ACC112 (cell line): ENCODE measurements around the gene PGC.
A peak's percentile ranks its signal among the peaks of the same experiment; 100 is the strongest.

Experiments used
- H2AFZ ChIP-seq: fragments of 200-600 bp; sonication (generic); one replicate; pipeline ENCODE4 v1.6.0; 2017; ENCODE audit warnings: antibody characterized with exemption, low read length; ENCODE audit not compliant: unreplicated experiment
- H3K27ac ChIP-seq: fragments of 200-600 bp; sonication (generic); 2 replicates; pipeline ENCODE4 v1.5.1; 2014; ENCODE audit warnings: low read depth, mild to moderate bottlenecking, antibody characterized with exemption, low read length, moderate library complexity
- H3K27me3 ChIP-seq: fragments of 200-600 bp; sonication (generic); 2 replicates; pipeline ENCODE4 v1.6.1; 2014; ENCODE audit warnings: mild to moderate bottlenecking, antibody characterized with exemption, low read length, moderate library complexity, mixed read lengths; ENCODE audit not compliant: insufficient read depth
- H3K36me3 ChIP-seq: fragments of 200-600 bp; sonication (generic); 2 replicates; pipeline ENCODE4 v1.6.1; 2016; ENCODE audit warnings: mild to moderate bottlenecking, antibody characterized with exemption, low read length, moderate library complexity, mixed read lengths; ENCODE audit not compliant: insufficient read depth
- H3K4me1 ChIP-seq: fragments of 200-600 bp; sonication (generic); one replicate; pipeline ENCODE4 v1.6.1; 2016; ENCODE audit warnings: low read length, mixed read lengths; ENCODE audit not compliant: insufficient read depth, unreplicated experiment, control insufficient read depth
- H3K4me3 ChIP-seq: fragments of 200-600 bp; sonication (generic); 2 replicates; pipeline ENCODE4 v1.5.1; 2014; ENCODE audit warnings: mild to moderate bottlenecking, low read depth, low read length
- H3K79me2 ChIP-seq: fragments of 200-600 bp; sonication (generic); one replicate; pipeline ENCODE4 v1.6.0; 2016; ENCODE audit warnings: low read length; ENCODE audit not compliant: control insufficient read depth, unreplicated experiment, insufficient read depth

The PGC gene

GRCh38 chr6:41734666-41735426, 12.4 kb downstream of the PGC start:
- Histone ChIP-seq H2AFZ (peak overlapping the region; percentile 98), H3K79me2 (no peaks in the 10 kb centered on the region), H3K4me1 (peaks cover 27% of the 10 kb centered on the region), H3K27me3 (no peaks in the 10 kb centered on the region), H3K36me3 (no peaks in the 10 kb centered on the region), H3K27ac (no peak overlapping the region), H3K4me3 (peak overlapping the region; percentile 77)

- Histone ChIP-seq H3K4me1 (peaks cover 27% of the 10 kb centered on the region), H2AFZ (peak overlapping the region; percentile 20), H3K27ac (0 out of 2 replicates have a peak overlapping the region, but pooled peaks have one; percentile 4), H3K36me3 (no peaks in the 10 kb centered on the region), H3K79me2 (no peaks in the 10 kb centered on the region), H3K4me3 (peak overlapping the region; percentile 77), H3K27me3 (no peaks in the 10 kb centered on the region)
These were observed 13.2 kb downstream of the PGC start for GRCh38 chr6:41733707-41734665.

GRCh38 chr6:41733360-41733706, 13.9 kb downstream of the PGC start:
- Histone ChIP-seq H3K4me3 (peak overlapping the region; percentile 77), H3K27ac (no peak overlapping the region), H3K36me3 (no peaks in the 10 kb centered on the region), H2AFZ (peak overlapping the region; percentile 20), H3K79me2 (no peaks in the 10 kb centered on the region), H3K4me1 (peaks cover 27% of the 10 kb centered on the region), H3K27me3 (no peaks in the 10 kb centered on the region)

GRCh38 chr6:41732591-41733359, 14.4 kb downstream of the PGC start:
- Histone ChIP-seq H3K4me1 (peaks cover 27% of the 10 kb centered on the region), H3K27me3 (no peaks in the 10 kb centered on the region), H2AFZ (no peak overlapping the region), H3K79me2 (no peaks in the 10 kb centered on the region), H3K4me3 (peak overlapping the region; percentile 77), H3K27ac (no peak overlapping the region), H3K36me3 (no peaks in the 10 kb centered on the region)

GRCh38 chr6:41732149-41732548, 15.0 kb downstream of the PGC start:
- Histone ChIP-seq H3K27ac (no peak overlapping the region), H3K4me3 (no peak overlapping the region), H3K4me1 (peaks cover 27% of the 10 kb centered on the region), H2AFZ (no peak overlapping the region), H3K36me3 (no peaks in the 10 kb centered on the region), H3K79me2 (no peaks in the 10 kb centered on the region), H3K27me3 (no peaks in the 10 kb centered on the region)

- no peaks in the 10 kb centered on the region for H3K79me2 ChIP-seq
- H3K4me1 ChIP-seq: peaks cover 27% of the 10 kb centered on the region
- no peak overlapping the region for H3K4me3 ChIP-seq
- H3K36me3 ChIP-seq: no peaks in the 10 kb centered on the region
- H2AFZ ChIP-seq: no peak overlapping the region
- H3K27me3 ChIP-seq: no peaks in the 10 kb centered on the region
- no peak overlapping the region for H3K27ac ChIP-seq
These were observed 15.6 kb downstream of the PGC start for GRCh38 chr6:41731561-41732086.

GRCh38 chr6:41730531-41731436, 16.4 kb downstream of the PGC start:
- H2AFZ ChIP-seq: no peak overlapping the region
- no peaks in the 10 kb centered on the region for H3K36me3 ChIP-seq
- H3K79me2 ChIP-seq: no peaks in the 10 kb centered on the region
- H3K4me3 ChIP-seq: peak overlapping the region; percentile 15; the same call in 1 of the 2 replicates
- peaks cover 27% of the 10 kb centered on the region for H3K4me1 ChIP-seq
- H3K27ac ChIP-seq: no peak overlapping the region
- H3K27me3 ChIP-seq: no peaks in the 10 kb centered on the region

GRCh38 chr6:41729624-41730023, 17.6 kb downstream of the PGC start:
- peaks cover 27% of the 10 kb centered on the region for H3K4me1 ChIP-seq
- H3K27me3 ChIP-seq: no peaks in the 10 kb centered on the region
- no peak overlapping the region for H2AFZ ChIP-seq
- no peak overlapping the region for H3K4me3 ChIP-seq
- H3K79me2 ChIP-seq: no peaks in the 10 kb centered on the region
- no peaks in the 10 kb centered on the region for H3K36me3 ChIP-seq
- H3K27ac ChIP-seq: no peak overlapping the region

GRCh38 chr6:41728954-41729353, 18.2 kb downstream of the PGC start:
- H3K79me2 ChIP-seq: no peaks in the 10 kb centered on the region
- no peaks in the 10 kb centered on the region for H3K27me3 ChIP-seq
- H3K36me3 ChIP-seq: no peaks in the 10 kb centered on the region
- H3K27ac ChIP-seq: no peak overlapping the region
- no peak overlapping the region for H2AFZ ChIP-seq
- peaks cover 34% of the 10 kb centered on the region for H3K4me1 ChIP-seq
- H3K4me3 ChIP-seq: no peak overlapping the region
